H9 (cell line): Measurements from ENCODE around the gene SLC19A1. TPM values are rescaled to one million over a fixed set of nuclear protein-coding genes. Genes with fewer than 3 reads are reported as not detected.
A peak's percentile ranks its signal among the peaks of the same experiment; 100 is the strongest.

Experiments used
- DNase-seq: peaks from one replicate; pipeline ENCODE4 v3.0.0-alpha.2; 2017
- H2AFZ ChIP-seq: one replicate; pipeline ENCODE4 v1.6.1; 2013; ENCODE audit warnings: mild to moderate bottlenecking, low read length, control low read depth, moderate library complexity
- H2AK5ac ChIP-seq: 2 replicates; pipeline ENCODE4 v1.6.1; 2013; ENCODE audit warnings: low read length, control low read depth, mixed read lengths; ENCODE audit not compliant: insufficient read length
- H2BK120ac ChIP-seq: one replicate; pipeline ENCODE4 v1.6.1; 2013; ENCODE audit warnings: low read depth, mild to moderate bottlenecking, low read length, control low read depth, inconsistent platforms; ENCODE audit not compliant: poor library complexity, severe bottlenecking
- H2BK12ac ChIP-seq: 2 replicates; pipeline ENCODE4 v1.6.1; 2013; ENCODE audit warnings: low read length, control low read depth, mixed read lengths, low read depth; ENCODE audit not compliant: insufficient read length
- H2BK15ac ChIP-seq: 2 replicates; pipeline ENCODE4 v1.6.1; 2013; ENCODE audit warnings: low read depth, low read length, control low read depth
- H2BK20ac ChIP-seq: one replicate; pipeline ENCODE4 v1.6.1; 2013; ENCODE audit warnings: low read depth, mild to moderate bottlenecking, low read length, control low read depth, inconsistent platforms; ENCODE audit not compliant: poor library complexity, severe bottlenecking
- H2BK5ac ChIP-seq: 2 replicates; pipeline ENCODE4 v1.6.1; 2013; ENCODE audit warnings: low read length, control low read depth, mixed read lengths; ENCODE audit not compliant: insufficient read length
- H3K14ac ChIP-seq: 2 replicates; pipeline ENCODE4 v1.6.1; 2013; ENCODE audit warnings: low read length, control low read depth; ENCODE audit not compliant: insufficient read depth
- H3K18ac ChIP-seq: 2 replicates; pipeline ENCODE4 v1.6.1; 2013; ENCODE audit warnings: low read depth, mild to moderate bottlenecking, mixed read lengths, low read length, control low read depth; ENCODE audit not compliant: insufficient read length
- H3K23ac ChIP-seq: 2 replicates; pipeline ENCODE4 v1.6.1; 2013; ENCODE audit warnings: low read length, control low read depth, mixed read lengths, low read depth; ENCODE audit not compliant: insufficient read length
- H3K23me2 ChIP-seq: 2 replicates; pipeline ENCODE4 v1.6.1; 2013; ENCODE audit warnings: low read depth, mild to moderate bottlenecking, mixed read lengths, low read length, control low read depth; ENCODE audit not compliant: insufficient read length, poor library complexity, severe bottlenecking
- H3K27ac ChIP-seq: 2 replicates; pipeline ENCODE4 v1.5.1; 2013; ENCODE audit warnings: low read length, control low read depth, mixed read lengths, low read depth; ENCODE audit not compliant: insufficient read length
- H3K27me3 ChIP-seq: 2 replicates; pipeline ENCODE4 v1.6.1; 2013; ENCODE audit warnings: low read length, control low read depth, inconsistent platforms; ENCODE audit not compliant: insufficient read depth
- H3K4ac ChIP-seq: 2 replicates; pipeline ENCODE4 v1.6.1; 2013; ENCODE audit warnings: low read depth, mild to moderate bottlenecking, control low read depth, inconsistent platforms, low read length, moderate library complexity
- H3K4me1 ChIP-seq: 2 replicates; pipeline ENCODE4 v1.6.1; 2013; ENCODE audit warnings: low read length, control low read depth, inconsistent platforms; ENCODE audit not compliant: insufficient read depth
- H3K4me2 ChIP-seq: 2 replicates; pipeline ENCODE4 v1.6.1; 2013; ENCODE audit warnings: low read length, control low read depth, mixed read lengths; ENCODE audit not compliant: insufficient read length, insufficient read depth
- H3K56ac ChIP-seq: 2 replicates; pipeline ENCODE4 v1.6.1; 2013; ENCODE audit warnings: low read depth, mild to moderate bottlenecking, mixed read lengths, low read length, control low read depth; ENCODE audit not compliant: insufficient read length
- H3K79me1 ChIP-seq: 2 replicates; pipeline ENCODE4 v1.6.1; 2013; ENCODE audit warnings: low read depth, mild to moderate bottlenecking, moderate library complexity, low read length, control low read depth, inconsistent platforms; ENCODE audit not compliant: insufficient read depth, poor library complexity, severe bottlenecking
- H3K79me2 ChIP-seq: 2 replicates; pipeline ENCODE4 v1.6.1; 2013; ENCODE audit warnings: low read length, control low read depth, inconsistent platforms; ENCODE audit not compliant: insufficient read depth
- H3K9ac ChIP-seq: 2 replicates; pipeline ENCODE4 v1.6.1; 2013; ENCODE audit warnings: low read length, control low read depth, mixed read lengths; ENCODE audit not compliant: insufficient read length; ENCODE audit errors: extremely low read depth
- H3K9me3 ChIP-seq: one replicate; pipeline ENCODE4 v1.6.1; 2013; ENCODE audit warnings: low read depth, low read length, inconsistent platforms; ENCODE audit not compliant: control insufficient read depth
- H3T11ph ChIP-seq: one replicate; pipeline ENCODE4 v1.6.1; 2013; ENCODE audit warnings: mild to moderate bottlenecking, low read length, control low read depth, inconsistent platforms
- H4K20me1 ChIP-seq: one replicate; pipeline ENCODE4 v1.6.1; 2013; ENCODE audit not compliant: control insufficient read depth, insufficient read length, insufficient read depth
- H4K5ac ChIP-seq: 2 replicates; pipeline ENCODE4 v1.6.1; 2013; ENCODE audit warnings: low read depth, mild to moderate bottlenecking, mixed read lengths, low read length, control low read depth; ENCODE audit not compliant: insufficient read length
- H4K8ac ChIP-seq: replicated peaks from 2 replicates; pipeline ENCODE4 v1.6.1; 2013; ENCODE audit warnings: low read length, control low read depth, mixed read lengths, low read depth; ENCODE audit not compliant: insufficient read length
- H4K91ac ChIP-seq: 2 replicates; pipeline ENCODE4 v1.6.1; 2013; ENCODE audit warnings: low read depth, mild to moderate bottlenecking, moderate library complexity, mixed read lengths, low read length, control low read depth; ENCODE audit not compliant: insufficient read length
- H3K27ac Mint-ChIP-seq, 3 experiments: 2 replicates in 2 of 3; 3 replicates in 1 of 3; pipeline ENCODE4 v1.8.0; 2020 to 2021; ENCODE audit warnings: mixed read lengths in 3 of 3, mild to moderate bottlenecking in 1 of 3, moderate library complexity in 1 of 3
- H3K27me3 Mint-ChIP-seq: 2 replicates; pipeline ENCODE4 v1.8.0; 2021; ENCODE audit warnings: low read depth, mild to moderate bottlenecking, moderate library complexity, mixed read lengths
- H3K36me3 Mint-ChIP-seq, 3 experiments: 2 replicates in 2 of 3; 3 replicates in 1 of 3; pipeline ENCODE4 v1.8.0; 2020 to 2021; ENCODE audit warnings: low read depth in 3 of 3, mixed read lengths in 3 of 3; ENCODE audit not compliant: insufficient read depth in 1 of 3
- H3K4me1 Mint-ChIP-seq, 2 experiments: 2 replicates each; pipeline ENCODE4 v1.8.0; 2020; ENCODE audit warnings: mixed read lengths in 2 of 2
- H3K4me3 Mint-ChIP-seq, 2 experiments: 2 replicates in 1 of 2; 3 replicates in 1 of 2; pipeline ENCODE4 v1.8.0; 2020 to 2021; ENCODE audit warnings: mild to moderate bottlenecking in 2 of 2, mixed read lengths in 2 of 2, moderate library complexity in 1 of 2
- H3K9me3 Mint-ChIP-seq, 2 experiments: 2 replicates in 1 of 2; 3 replicates in 1 of 2; pipeline ENCODE4 v1.8.0; 2020; ENCODE audit warnings: mild to moderate bottlenecking in 2 of 2, mixed read lengths in 2 of 2, moderate library complexity in 1 of 2
- CTCF ChIP-seq: fragments of 200-600 bp; sonication (generic); conservative IDR thresholded peaks from 3 replicates; pipeline ENCODE4 v1.8.0; 2021; ENCODE audit warnings: antibody characterized with exemption, mild to moderate bottlenecking
- WGBS: extraction: QIAGEN DNeasy Blood & Tissue Kit; methylation state at CpG from one replicate; pipeline ENCODE4 v1.1.7; 2013; ENCODE audit warnings: missing lambda C conversion rate, low lambda C conversion rate, mixed read lengths; ENCODE audit not compliant: insufficient read length; ENCODE audit errors: extremely low coverage; 5-methylcytosine and 5-hydroxymethylcytosine counted together
- total RNA-seq: library from RNA; stranded (reverse); gene quantifications from 2 replicates; pipeline ENCODE4 v1.2.1, GENCODE V29; 2021

The SLC19A1 gene
- total RNA-seq, 1 experiment from 2014 or later = 32.4 TPM

- no CpG with 5 or more reads among the region's 32 CpGs for WGBS
- H3K27ac ChIP-seq = no peak overlapping the region
- DNase-seq = peak; percentile 84
- H3K56ac ChIP-seq = no peak overlapping the region
- H3K14ac ChIP-seq = no peak overlapping the region
- no peaks in the 10 kb centered on the region for H3K4me1 ChIP-seq
- H4K20me1 ChIP-seq = no peaks in the 10 kb centered on the region
- H3K27me3 ChIP-seq = no peaks in the 10 kb centered on the region
- no peak overlapping the region for H2BK20ac ChIP-seq
- no peak overlapping the region for H2AFZ ChIP-seq
- no peak overlapping the region for H2BK12ac ChIP-seq
- no peaks in the 10 kb centered on the region for H3K79me1 ChIP-seq
- no peak overlapping the region for H3K18ac ChIP-seq
- no peaks in the 10 kb centered on the region; the same call in 1 of the 2 replicates for H3K27me3 Mint-ChIP-seq
- H3K9me3 Mint-ChIP-seq = peaks cover 0 to 2% of the 10 kb centered on the region in 2 experiments; a peak in 2 of 5 replicates
- H2BK5ac ChIP-seq = no peak overlapping the region
- H3K79me2 ChIP-seq = no peaks in the 10 kb centered on the region; the same call in 1 of the 2 replicates
- H3K4me2 ChIP-seq = no peak overlapping the region
- peak overlapping the region; percentile 7 to 92 (median 65); a peak in 6 of 7 replicates for H3K27ac Mint-ChIP-seq
- H3K36me3 Mint-ChIP-seq = peaks cover 30 to 71% (median 44%) of the 10 kb centered on the region in 3 experiments; a peak in 6 of 7 replicates
- peak; percentile 78 for TF ChIP-seq CTCF
- no peak overlapping the region for H3K4me3 Mint-ChIP-seq
- no peaks in the 10 kb centered on the region for H3K23me2 ChIP-seq
- H3K9ac ChIP-seq = no peak overlapping the region
- no peak overlapping the region for H4K5ac ChIP-seq
- no peak overlapping the region for H2BK120ac ChIP-seq
- no peak overlapping the region for H3K4ac ChIP-seq
- H2AK5ac ChIP-seq = no peak overlapping the region
- no peak overlapping the region for H2BK15ac ChIP-seq
- H3T11ph ChIP-seq = no peak overlapping the region
- H3K23ac ChIP-seq = no peak overlapping the region
- H4K91ac ChIP-seq = no peak overlapping the region
- no peaks in the 10 kb centered on the region for H3K4me1 Mint-ChIP-seq
- H4K8ac ChIP-seq = no peak overlapping the region
- no peaks in the 10 kb centered on the region for H3K9me3 ChIP-seq
Observed at GRCh38 chr21:45478115-45478801, 64.0 kb downstream of the SLC19A1 start.
